SW480 (cell line): ENCODE measurements around the gene DDRGK1.
"Not testable (repeated sequence)": the region's sequence is repeated elsewhere in the genome, so short reads cannot be mapped to it uniquely, and the experiment has no call there.

ENCODE experiments used
- DNase-seq: peaks from one replicate; pipeline ENCODE4 v3.0.0-alpha.2; 2016; ENCODE audit warnings: low spot score

The DDRGK1 gene

DNA sequence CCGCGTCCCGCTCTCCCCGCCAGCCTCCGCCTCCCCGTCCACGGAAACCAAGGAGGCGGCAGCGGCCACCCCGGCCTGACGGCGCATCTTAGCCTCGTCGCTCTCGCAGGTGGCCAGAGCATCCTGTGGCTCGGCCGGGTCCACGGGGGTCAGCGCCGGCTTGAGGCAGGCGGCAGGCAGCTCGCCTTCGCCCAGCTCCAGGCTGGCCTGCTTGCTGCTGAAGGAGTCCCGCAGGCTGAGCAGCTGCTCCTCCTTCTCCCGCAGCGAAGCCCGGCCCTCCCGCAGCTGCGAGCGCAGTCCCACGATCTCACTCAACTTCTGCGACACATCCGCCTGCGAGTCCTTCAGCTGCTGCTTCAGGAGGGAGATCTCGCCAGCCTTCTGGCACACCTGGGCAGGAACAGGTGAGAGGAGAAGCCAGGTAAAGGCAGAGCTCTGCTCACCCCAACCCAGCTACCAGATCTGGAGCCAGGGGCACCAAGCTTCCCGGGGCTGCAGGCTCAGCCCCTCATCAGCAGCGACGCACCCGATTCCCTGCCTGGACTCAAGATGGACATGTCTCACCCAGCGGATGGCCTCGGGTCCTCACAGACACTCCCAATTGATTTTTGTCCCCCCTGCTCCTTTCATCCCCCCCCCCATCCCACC is 39.6 kb downstream of the DDRGK1 start:
- DNase-seq: no peak

DNA sequence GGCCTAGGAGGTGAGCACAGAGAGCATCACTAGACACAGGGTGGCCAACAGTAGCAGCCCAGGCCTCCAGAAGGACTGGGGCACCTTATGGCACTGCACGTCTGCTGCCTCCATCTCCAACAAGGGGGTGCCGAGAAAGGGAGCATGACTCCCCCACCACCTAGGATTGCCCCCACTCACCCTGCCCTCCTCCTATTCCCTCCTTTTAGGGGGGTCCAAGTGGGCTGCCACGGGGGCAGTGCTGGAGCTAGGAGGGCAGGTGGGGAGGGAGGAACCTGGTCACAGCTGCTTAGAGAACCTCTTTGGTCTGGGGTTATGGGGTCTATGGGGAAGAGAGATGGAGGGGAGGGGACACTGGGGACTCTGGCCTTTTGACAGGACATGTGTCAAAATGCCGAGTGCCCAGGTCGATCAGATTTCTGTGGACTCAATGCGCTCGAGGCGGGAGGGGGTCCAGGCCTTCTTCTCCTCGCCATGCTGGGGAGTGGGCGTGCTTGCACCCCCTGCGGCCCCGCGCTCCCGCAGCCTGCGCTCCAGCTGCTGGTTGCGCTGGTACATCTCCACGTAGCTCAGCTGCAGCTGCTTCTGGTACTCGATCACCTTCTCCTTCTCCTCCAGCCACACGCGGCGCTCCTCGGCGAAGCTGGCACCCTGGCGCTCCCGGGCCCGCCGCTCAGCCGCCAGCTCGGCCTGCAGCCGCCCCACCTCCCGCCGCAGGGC is 40.3 kb downstream of the DDRGK1 start:
- no peak for DNase-seq

DNA sequence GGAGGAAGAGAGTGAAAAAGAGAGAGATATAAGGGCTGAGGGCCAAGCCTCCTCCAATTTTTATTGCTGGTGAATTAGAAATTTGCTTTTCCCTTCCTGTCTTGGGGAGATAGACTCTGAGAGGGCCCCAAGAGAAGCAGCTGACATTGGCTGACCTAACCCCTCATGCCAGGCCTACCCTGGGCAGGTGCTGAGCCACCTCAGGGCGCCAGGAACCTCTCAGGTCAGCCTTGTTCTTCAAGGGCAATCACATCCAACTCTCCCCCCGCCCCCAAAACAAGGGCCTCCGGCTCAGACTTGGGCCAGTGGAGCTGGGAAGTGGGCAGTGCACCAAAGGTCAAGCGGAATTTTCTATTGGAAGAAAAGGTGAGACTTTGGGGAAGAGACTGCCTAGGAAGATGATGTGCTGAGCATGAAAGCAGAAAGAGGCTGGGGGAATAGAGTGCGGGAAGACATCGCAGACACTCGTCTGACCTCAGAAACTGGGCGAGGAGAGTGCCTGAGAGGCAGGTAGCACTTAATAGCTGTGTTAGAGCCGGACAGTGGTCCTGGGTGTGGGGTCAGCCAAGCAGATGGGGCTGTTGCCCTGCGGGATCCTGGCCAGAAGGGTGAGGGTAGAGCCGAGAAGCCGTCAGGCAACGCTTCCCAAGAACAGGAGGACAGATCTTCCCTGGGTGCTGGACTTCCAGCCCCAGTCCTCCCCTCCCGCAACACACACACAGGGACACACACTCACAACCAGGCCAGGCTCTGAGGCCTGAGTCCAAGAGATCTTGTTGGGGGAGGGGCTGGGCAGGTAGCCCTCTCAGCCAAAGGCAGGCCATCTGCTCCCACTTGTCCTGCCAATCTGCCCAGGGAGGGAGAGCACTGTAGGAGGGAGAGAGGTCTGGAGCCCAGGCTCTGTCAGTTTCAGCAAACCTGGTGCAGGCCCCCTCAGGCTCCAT is 41.1 kb downstream of the DDRGK1 start:
- DNase-seq: no peak

DNA sequence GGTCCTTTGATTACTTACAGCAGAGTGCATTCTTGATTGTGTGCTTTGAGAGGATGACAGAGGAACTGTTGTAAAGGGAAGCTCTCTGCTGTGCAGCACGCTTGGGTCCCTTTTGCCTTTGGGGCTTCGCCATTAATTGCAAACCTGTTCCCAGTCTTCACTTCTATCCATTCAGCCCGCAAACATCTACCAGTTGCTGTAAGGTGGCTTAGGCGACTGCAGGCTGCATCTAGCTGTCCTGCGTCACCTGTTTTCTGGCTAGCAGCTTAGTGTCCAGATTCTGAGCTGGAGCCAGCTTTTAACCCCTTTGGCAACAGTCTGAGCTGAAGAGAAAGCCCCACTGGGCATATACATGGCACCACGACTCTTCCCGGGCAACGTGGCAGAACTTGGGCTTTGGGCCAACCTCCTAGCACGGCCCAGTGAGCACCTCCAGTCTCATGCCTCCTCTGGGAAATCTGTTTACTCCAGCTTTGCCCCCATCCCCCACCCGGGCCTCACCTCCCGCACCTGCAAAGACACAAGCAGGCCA is 42.3 kb downstream of the DDRGK1 start:
- no peak for DNase-seq

DNA sequence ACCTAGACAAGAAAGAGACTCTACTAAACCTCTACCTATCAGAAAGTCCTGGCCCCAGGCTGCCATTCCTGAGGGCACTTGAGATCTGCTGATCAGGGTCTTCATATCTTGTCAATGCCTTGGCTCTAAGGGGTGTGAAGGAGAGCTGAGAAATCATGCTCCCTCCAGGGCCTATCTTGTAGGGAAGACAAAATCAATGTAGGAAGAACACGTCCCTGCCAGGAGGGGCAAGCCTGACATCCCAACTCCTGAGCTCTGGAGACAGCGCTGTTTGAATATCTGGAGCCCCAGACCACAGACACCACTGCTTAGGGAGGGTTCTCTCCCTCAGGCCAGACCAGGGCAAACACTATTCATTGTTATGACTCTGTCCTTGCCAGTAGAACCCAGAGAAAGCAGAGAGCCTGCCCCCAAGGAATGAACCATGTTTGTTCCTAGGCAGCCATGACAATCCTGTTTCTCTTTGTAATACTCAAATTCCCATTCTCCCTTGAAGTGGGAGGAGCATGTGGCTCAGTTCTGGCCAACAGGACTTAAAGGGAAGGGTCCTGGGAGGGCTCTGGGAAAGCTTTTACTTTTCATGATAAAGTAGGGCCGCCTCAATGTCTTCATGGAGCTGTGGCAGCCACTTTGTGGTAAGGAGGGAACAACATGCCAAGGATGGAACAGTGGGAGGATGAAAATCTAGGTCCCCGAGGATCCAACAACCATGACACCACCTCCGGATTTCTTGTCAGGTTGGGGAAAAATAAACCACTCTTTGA is 43.0 kb downstream of the DDRGK1 start:
- DNase-seq: no peak

DNA sequence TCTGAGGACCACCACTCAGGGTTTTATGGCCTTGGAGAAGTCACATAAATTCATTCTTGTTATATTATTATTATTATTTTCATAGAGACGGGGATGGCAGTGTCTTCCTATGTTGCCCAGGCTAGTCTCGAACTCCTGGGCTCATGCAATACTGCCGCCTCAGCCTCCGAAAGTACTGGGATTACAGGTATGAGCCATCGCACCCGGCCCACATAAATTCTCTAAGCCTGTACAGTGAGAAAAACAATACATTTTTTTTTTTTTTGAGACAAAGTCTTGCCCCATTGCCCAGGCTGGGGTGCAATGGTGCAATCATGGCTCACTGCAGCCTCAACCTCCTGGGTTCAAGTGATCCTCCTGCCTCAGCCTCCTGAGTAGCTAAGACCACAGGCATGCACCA is 44.1 kb downstream of the DDRGK1 start:
- DNase-seq: no peak

DNA sequence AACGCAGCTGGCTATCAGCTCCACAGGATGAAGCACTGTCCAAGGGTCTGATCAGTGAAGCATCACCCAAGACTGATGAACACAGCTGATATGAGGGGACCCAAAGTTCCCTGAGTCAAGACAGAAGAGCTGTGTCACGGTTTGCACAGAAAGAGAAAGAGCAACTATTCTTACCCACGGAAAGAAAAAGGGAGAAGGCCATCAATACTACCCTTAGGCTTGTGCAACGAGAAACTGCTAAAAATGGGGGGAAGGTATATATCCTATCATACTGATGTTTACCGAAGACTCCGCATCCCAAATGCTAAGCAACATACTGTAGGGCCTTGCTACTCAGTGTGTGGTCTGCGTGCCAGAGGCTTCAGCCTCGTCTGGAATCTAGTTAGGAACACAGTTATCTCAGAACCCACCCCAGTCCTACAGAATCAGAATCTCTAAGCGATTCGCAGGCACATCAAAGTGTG is 45.5 kb downstream of the DDRGK1 start:
- DNase-seq: no peak

- no peak for DNase-seq
Observed at GRCh38 chr20:3157817-3158216, 46.7 kb downstream of the DDRGK1 start.

GRCh38 chr20:3156811-3157619 is 47.5 kb downstream of the DDRGK1 start:
- no peak for DNase-seq

- DNase-seq: not testable (repeated sequence)
Observed at GRCh38 chr20:3152057-3152644, 52.3 kb downstream of the DDRGK1 start.

DNA sequence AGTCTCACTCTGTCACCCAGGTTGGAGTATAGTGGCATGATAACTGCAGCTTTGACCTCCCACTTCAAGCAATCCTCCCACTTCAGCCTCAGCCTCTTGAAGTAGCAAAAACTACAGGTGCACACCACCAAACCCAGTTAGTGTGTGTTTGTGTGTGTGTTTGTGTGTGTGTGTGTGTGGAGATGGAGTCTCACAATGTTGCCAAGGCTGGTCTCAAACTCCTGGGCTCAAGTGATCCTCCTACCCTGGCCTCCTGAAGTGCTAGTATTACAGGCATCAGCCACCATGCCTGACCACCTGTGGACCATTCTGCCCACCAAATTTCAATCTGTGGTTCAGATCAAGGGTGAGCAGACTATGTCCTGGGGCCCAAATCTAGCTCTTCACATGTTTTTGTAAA is 53.6 kb downstream of the DDRGK1 start:
- DNase-seq: no peak

GRCh38 chr20:3146732-3147341 is 57.6 kb downstream of the DDRGK1 start:
- DNase-seq: no peak

GRCh38 chr20:3141757-3142156 is 62.7 kb downstream of the DDRGK1 start:
- DNase-seq: no peak
